B cell (primary cell): ENCODE results near the gene GJA10. TPM values are rescaled to one million over a fixed set of nuclear protein-coding genes. Genes with fewer than 3 reads are reported as not detected.

Experiments
- ATAC-seq: fragments of 200-7000 bp; cut with Tn5 transposase; one replicate; pipeline ENCODE4 v1.10.0; 2021; ENCODE audit warnings: low read depth, mild to moderate bottlenecking, moderate number of reproducible peaks, moderate library complexity
- CTCF ChIA-PET: fragments of 350-600 bp; sonication (Branson Sonifier 250); formaldehyde crosslinking; loops from one replicate; lab custom pipeline; 2021; ENCODE audit warnings: antibody characterized with exemption, inconsistent platforms; lab: Charles Lee
- POLR2A ChIA-PET: fragments of 350-600 bp; sonication (Branson Sonifier 250); formaldehyde crosslinking; loops from one replicate; lab custom pipeline; 2021; ENCODE audit warnings: antibody characterized with exemption; lab: Charles Lee
- DNase-seq: peaks from one replicate; pipeline ENCODE4 v3.0.0; 2013
- H2AFZ ChIP-seq: 2 replicates; pipeline ENCODE4 v1.6.1; 2012; ENCODE audit warnings: mild to moderate bottlenecking, low read depth, low read length; ENCODE audit not compliant: insufficient read depth, poor library complexity, severe bottlenecking
- H3K27ac ChIP-seq, 2 donors: 1 replicate in 1 of 2; 2 replicates in 1 of 2; pipeline ENCODE4 v1.5.1; 2012 to 2013; ENCODE audit warnings: low read length in 2 of 2, mild to moderate bottlenecking in 2 of 2, moderate library complexity in 1 of 2
- H3K27me3 ChIP-seq, 4 experiments: fragments of 200-600 bp in 1 of 4; sonication (generic) in 1 of 4; replicated peaks in 1 of 4; 1 replicate in 2 of 4; 2 replicates in 2 of 4; pipeline versions ENCODE4 v1.6.1 to v1.7.0; 2013 to 2016; ENCODE audit warnings: low read length in 3 of 4, mild to moderate bottlenecking in 2 of 4, mixed read lengths in 1 of 4, moderate library complexity in 1 of 4; ENCODE audit not compliant: insufficient read depth in 4 of 4, control insufficient read depth in 3 of 4; ENCODE audit errors: control extremely low read depth in 1 of 4
- H3K36me3 ChIP-seq, 2 experiments: replicated peaks in 1 of 2; 1 replicate in 1 of 2; 2 replicates in 1 of 2; pipeline versions ENCODE4 v1.6.1 to v1.7.1; 2013; ENCODE audit warnings: low read length in 1 of 2; ENCODE audit not compliant: insufficient read depth in 2 of 2, control insufficient read depth in 1 of 2; ENCODE audit errors: control extremely low read depth in 1 of 2, extremely low read depth in 1 of 2
- H3K4me1 ChIP-seq, 2 donors: fragments of 200-600 bp in 1 of 2; sonication (generic) in 1 of 2; 1 replicate in 1 of 2; 2 replicates in 1 of 2; pipeline versions ENCODE4 v1.5.1 to v1.6.1; 2013 to 2017; ENCODE audit warnings: low read length in 2 of 2; ENCODE audit not compliant: control insufficient read depth in 2 of 2, insufficient read depth in 2 of 2
- H3K4me2 ChIP-seq: replicated peaks from 2 replicates; pipeline ENCODE3; 2012; ENCODE audit warnings: mild to moderate bottlenecking, low read depth, low read length; ENCODE audit not compliant: poor library complexity, severe bottlenecking
- H3K4me3 ChIP-seq, 5 experiments: fragments of 200-600 bp in 1 of 5; sonication (generic) in 1 of 5; 1 replicate in 3 of 5; 2 replicates in 2 of 5; pipeline versions ENCODE4 v1.5.1 to v1.7.0; 2011 to 2016; ENCODE audit warnings: low read length in 4 of 5, mild to moderate bottlenecking in 4 of 5, low read depth in 2 of 5, control low read depth in 1 of 5, moderate library complexity in 1 of 5; ENCODE audit not compliant: insufficient read depth in 1 of 5; ENCODE audit errors: control extremely low read depth in 1 of 5, extremely low read depth in 1 of 5
- H3K79me2 ChIP-seq: fragments of 200-600 bp; sonication (generic); one replicate; pipeline ENCODE4 v1.6.0; 2016; ENCODE audit warnings: low read length; ENCODE audit not compliant: control insufficient read depth, insufficient read depth
- H3K9ac ChIP-seq: fragments of 200-600 bp; sonication (generic); 2 replicates; pipeline ENCODE4 v1.6.1; 2017; ENCODE audit warnings: mild to moderate bottlenecking, low read length, moderate library complexity
- H3K9me3 ChIP-seq, 3 donors: one replicate each; pipeline versions ENCODE4 v1.6.1 to v1.7.1; 2013; ENCODE audit warnings: low read length in 2 of 3; ENCODE audit not compliant: control insufficient read depth in 2 of 3, insufficient read depth in 1 of 3; ENCODE audit errors: control extremely low read depth in 1 of 3
- H4K20me1 ChIP-seq: 2 replicates; pipeline ENCODE4 v1.6.0; 2012; ENCODE audit warnings: mild to moderate bottlenecking, low read length; ENCODE audit not compliant: insufficient read depth, control insufficient read depth, poor library complexity, severe bottlenecking
- H3K27ac Mint-ChIP-seq: one replicate; pipeline ENCODE4 v1.8.0; 2021; ENCODE audit warnings: mixed read lengths
- H3K27me3 Mint-ChIP-seq: one replicate; pipeline ENCODE4 v1.8.0; 2021; ENCODE audit warnings: mixed read lengths
- H3K4me1 Mint-ChIP-seq: one replicate; pipeline ENCODE4 v1.8.0; 2021; ENCODE audit warnings: mixed read lengths
- H3K4me3 Mint-ChIP-seq: one replicate; pipeline ENCODE4 v1.8.0; 2021; ENCODE audit warnings: mixed read lengths
- H3K9me3 Mint-ChIP-seq: one replicate; pipeline ENCODE4 v1.8.0; 2022; ENCODE audit warnings: mixed read lengths; ENCODE audit not compliant: insufficient read depth
- CTCF ChIP-seq: fragments of 200-600 bp; IDR thresholded peaks from one replicate; pipeline ENCODE4 v1.8.0; 2022; ENCODE audit warnings: antibody characterized with exemption, mild to moderate bottlenecking
- EZH2 ChIP-seq: IDR thresholded peaks from 2 replicates; pipeline ENCODE4 v1.6.1; 2012; ENCODE audit warnings: borderline replicate concordance, low read depth, mild to moderate bottlenecking, moderate library complexity, low read length; ENCODE audit not compliant: insufficient read depth, poor library complexity, severe bottlenecking
- WGBS: methylation state at CpG from one replicate; pipeline ENCODE4 v1.1.5; 2013; ENCODE audit warnings: missing lambda C conversion rate; ENCODE audit not compliant: insufficient coverage; 5-methylcytosine and 5-hydroxymethylcytosine counted together
- intact Hi-C: fragments of 100-400 bp; cut with micrococcal nuclease; formaldehyde crosslinking; loops from one replicate; pipeline ENCODE4 v1.10.0; 2022
- polyA plus RNA-seq: library from polyadenylated mRNA; depleted of rRNA; stranded (reverse); fragments of >200 nt; gene quantifications from 2 replicates; pipeline ENCODE4 v1.2.3, GENCODE V29; 2012
- total RNA-seq, 2 donors: library from RNA; stranded (reverse); fragments of 120-200 nt in 1 of 2; gene quantifications; 1 replicate in 1 of 2; 2 replicates in 1 of 2; pipeline versions ENCODE4 v1.2.3 to v1.2.4, GENCODE V29; 2013 to 2022

GJA10 gene
- total and polyA plus RNA-seq, 2 donors (not counting 1 experiment from before 2014, with no cell fraction given), result not detected

DNA sequence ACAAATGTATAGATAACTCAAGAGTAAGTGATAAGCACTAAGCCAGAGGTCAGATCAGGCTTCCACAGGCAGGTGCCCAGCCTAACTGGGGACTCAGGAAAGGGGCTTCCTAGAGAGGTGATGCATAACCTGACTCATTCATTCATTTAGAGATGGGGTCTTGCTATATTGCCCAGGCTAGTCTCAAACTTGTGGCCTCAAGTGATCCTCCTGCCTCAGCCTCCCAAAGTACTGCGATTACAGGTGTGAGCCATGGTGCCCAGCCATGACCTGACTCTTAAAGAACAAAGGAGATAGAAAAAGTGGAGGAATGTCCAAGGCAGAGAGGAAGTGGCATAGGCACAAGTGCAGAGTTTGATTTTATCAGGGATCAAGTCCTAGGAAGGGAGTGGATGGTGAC, 41.9 kb downstream of the GJA10 start:
- peaks cover 3% of the 10 kb centered on the region for H3K4me1 Mint-ChIP-seq
- H3K27ac ChIP-seq, result no peak overlapping the region
- H2AFZ ChIP-seq, result no peak overlapping the region
- H3K79me2 ChIP-seq, result peaks cover 3% of the 10 kb centered on the region
- no peak for DNase-seq
- H3K27ac Mint-ChIP-seq, result peak overlapping the region; percentile 15
- H3K4me2 ChIP-seq, result no peak overlapping the region
- CTCF ChIA-PET, result interaction anchor here (1.0 to 1.3 kb wide), 2 partner anchors 281 to 543 kb away, joined by 4 to 6 read pairs; no protein-coding TSS in a partner anchor
- WGBS, result no CpG with 5 or more reads among the region's 1 CpG
- no peak overlapping the region for H3K4me3 ChIP-seq
- intact Hi-C loops, result no loop called here
- H3K27me3 ChIP-seq, result no peaks in the 10 kb centered on the region
- ATAC-seq, result no peak
- H3K36me3 ChIP-seq, result peaks cover 6 to 67% of the 10 kb centered on the region in 2 experiments
- no peaks in the 10 kb centered on the region for H3K4me1 ChIP-seq
- TF ChIP-seq EZH2 (no peak), CTCF (no peak)
- no peak overlapping the region for H3K9ac ChIP-seq
- POLR2A ChIA-PET, result no interaction called here
- no peaks in the 10 kb centered on the region for H3K27me3 Mint-ChIP-seq
- no peaks in the 10 kb centered on the region for H3K9me3 Mint-ChIP-seq
- peaks cover 77% of the 10 kb centered on the region for H4K20me1 ChIP-seq
- H3K4me3 Mint-ChIP-seq, result no peak overlapping the region
- H3K9me3 ChIP-seq, result no peaks in the 10 kb centered on the region

DNA sequence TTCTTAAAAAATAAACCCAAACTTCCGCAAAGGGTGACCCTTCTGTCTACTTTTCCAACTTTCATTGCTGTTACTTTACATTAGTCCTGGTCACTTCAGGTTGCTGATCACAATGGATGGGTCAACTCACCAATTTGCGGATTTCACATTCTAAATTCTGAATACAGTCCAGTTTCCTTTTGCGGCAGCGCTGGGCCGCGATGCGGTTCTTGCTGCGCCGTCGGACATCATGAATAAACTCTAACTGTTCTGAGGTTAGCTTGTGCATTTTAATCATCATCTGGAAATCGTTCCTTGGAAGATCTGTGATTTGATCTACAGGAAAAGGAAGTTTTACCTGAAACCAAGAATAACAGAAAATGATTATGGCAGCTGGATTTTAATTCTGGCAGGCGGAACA, 43.7 kb downstream of the GJA10 start:
- Histone ChIP-seq H3K27ac (no peak overlapping the region), H4K20me1 (peaks cover 92% of the 10 kb centered on the region), H3K36me3 (peaks cover 6 to 59% of the 10 kb centered on the region in 2 experiments), H3K27me3 (no peaks in the 10 kb centered on the region), H2AFZ (no peak overlapping the region), H3K4me3 (no peak overlapping the region), H3K9me3 (no peaks in the 10 kb centered on the region), H3K9ac (no peak overlapping the region), H3K4me1 (no peaks in the 10 kb centered on the region), H3K79me2 (peaks cover 7% of the 10 kb centered on the region), H3K4me2 (no peak overlapping the region)
- WGBS, result 97% methylated on average over 10 of the region's 12 CpGs
- TF ChIP-seq EZH2 (no peak), CTCF (no peak)
- H3K27ac Mint-ChIP-seq, result no peak overlapping the region
- peaks cover 3% of the 10 kb centered on the region for H3K4me1 Mint-ChIP-seq
- DNase-seq (no peak), ATAC-seq (no peak)
- CTCF ChIA-PET, result interaction anchor here (0.7 to 8.3 kb wide), 5 partner anchors 8 to 549 kb away, joined by 3 to 206 read pairs (median 5); no protein-coding TSS in a partner anchor
- POLR2A ChIA-PET, result no interaction called here
- no peaks in the 10 kb centered on the region for H3K27me3 Mint-ChIP-seq
- H3K9me3 Mint-ChIP-seq, result no peaks in the 10 kb centered on the region
- H3K4me3 Mint-ChIP-seq, result no peak overlapping the region
- intact Hi-C loops, result no loop called here
